SK-N-SH (cell line): Measurements from ENCODE around the gene DDC. TPM values are rescaled to one million over a fixed set of nuclear protein-coding genes. Genes with fewer than 3 reads are reported as not detected.

Experiments
- CTCF ChIA-PET: fragments of 300-600, 350-600 bp; formaldehyde crosslinking; extraction: SDS; loops from one replicate; lab custom pipeline; 2021; lab: Yijun Ruan, JAX
- POLR2A ChIA-PET: fragments of 350-600 bp; sonication (Branson Sonifier 250); formaldehyde crosslinking; extraction: SDS; loops from one replicate; lab custom pipeline; 2020; ENCODE audit warnings: antibody characterized with exemption, inconsistent platforms; lab: Yijun Ruan, JAX
- DNase-seq: peaks from one replicate; pipeline ENCODE4 v3.0.0; 2012
- H2AFZ ChIP-seq: fragments of 200-600 bp; sonication (generic); 2 replicates; pipeline ENCODE4 v1.8.1; 2016; ENCODE audit warnings: antibody characterized with exemption, mild to moderate bottlenecking, low read depth
- H3F3A ChIP-seq: fragments of 200-600 bp; sonication (generic); replicated peaks from 2 replicates; pipeline ENCODE3; 2016; ENCODE audit warnings: antibody characterized with exemption, mild to moderate bottlenecking; ENCODE audit not compliant: insufficient read depth
- H3K27ac ChIP-seq, 2 experiments: fragments of 200-500 bp in 1 of 2; fragments of 200-600 bp in 1 of 2; sonication (Bioruptor generic) in 1 of 2; sonication (generic), shearing (Covaris generic) in 1 of 2; 2 replicates each; pipeline versions ENCODE4 v1.5.1 to v1.6.1; 2014 to 2016; ENCODE audit warnings: low read depth in 2 of 2, inconsistent platforms in 1 of 2, low read length in 1 of 2, mild to moderate bottlenecking in 1 of 2, mixed read lengths in 1 of 2
- H3K27me3 ChIP-seq: fragments of 200-600 bp; sonication (generic), shearing (Covaris generic); 2 replicates; pipeline ENCODE4 v1.6.1; 2016; ENCODE audit warnings: mixed run types; ENCODE audit not compliant: insufficient read depth
- H3K36me3 ChIP-seq, 2 experiments: fragments of 200-500 bp in 1 of 2; fragments of 200-600 bp in 1 of 2; sonication (Bioruptor generic) in 1 of 2; sonication (generic) in 1 of 2; replicated peaks in 1 of 2; 2 replicates each; pipeline versions ENCODE3 to v1.5.1; 2014 to 2016; ENCODE audit warnings: low read length in 1 of 2, mild to moderate bottlenecking in 1 of 2; ENCODE audit not compliant: insufficient read depth in 2 of 2, control insufficient read depth in 1 of 2
- H3K4me1 ChIP-seq, 2 experiments: fragments of 200-500 bp in 1 of 2; fragments of 200-600 bp in 1 of 2; sonication (Bioruptor generic) in 1 of 2; sonication (generic), shearing (Covaris generic) in 1 of 2; 2 replicates each; pipeline versions ENCODE4 v1.5.1 to v1.6.1; 2014 to 2016; ENCODE audit warnings: low read depth in 1 of 2, low read length in 1 of 2, mixed run types in 1 of 2; ENCODE audit not compliant: insufficient read depth in 2 of 2, control insufficient read depth in 1 of 2
- H3K4me2 ChIP-seq: fragments of 200-600 bp; sonication (generic), shearing (Covaris generic); 2 replicates; pipeline ENCODE4 v1.6.1; 2017; ENCODE audit warnings: mixed run types
- H3K4me3 ChIP-seq, 2 experiments: fragments of 200-500 bp in 1 of 2; fragments of 200-600 bp in 1 of 2; sonication (Bioruptor generic) in 1 of 2; sonication (generic), shearing (Covaris generic) in 1 of 2; 2 replicates each; pipeline versions ENCODE4 v1.5.1 to v1.8.1; 2014 to 2016; ENCODE audit warnings: low read depth in 2 of 2, inconsistent platforms in 1 of 2, low read length in 1 of 2, mild to moderate bottlenecking in 1 of 2, mixed read lengths in 1 of 2, moderate library complexity in 1 of 2
- H3K79me2 ChIP-seq: fragments of 200-600 bp; sonication (generic); 2 replicates; pipeline ENCODE4 v1.8.1; 2017; ENCODE audit warnings: mild to moderate bottlenecking; ENCODE audit not compliant: insufficient read depth
- H3K9ac ChIP-seq: fragments of 200-600 bp; sonication (generic); 2 replicates; pipeline ENCODE4 v1.6.1; 2017; ENCODE audit warnings: mixed run types
- H3K9me2 ChIP-seq: fragments of 200-600 bp; sonication (generic); 2 replicates; pipeline ENCODE4 v1.6.1; 2017; ENCODE audit warnings: mixed run types
- H3K9me3 ChIP-seq: fragments of 200-600 bp; sonication (generic); 2 replicates; pipeline ENCODE4 v1.6.1; 2017; ENCODE audit warnings: mixed run types, mild to moderate bottlenecking, moderate library complexity
- H4K20me1 ChIP-seq: fragments of 200-600 bp; sonication (generic); 2 replicates; pipeline ENCODE4 v1.6.1; 2017; ENCODE audit warnings: mild to moderate bottlenecking, mixed run types; ENCODE audit not compliant: insufficient read depth
- CHD2 ChIP-seq: fragments of 150-350 bp; IDR thresholded peaks from 2 replicates; pipeline ENCODE4 v1.6.1; 2018; ENCODE audit warnings: low read length; ENCODE audit not compliant: partially characterized antibody
- CTCF ChIP-seq: fragments of 200-600 bp; sonication (generic); IDR thresholded peaks from 2 replicates; pipeline ENCODE4 v1.6.1; 2017; ENCODE audit warnings: antibody characterized with exemption, mild to moderate bottlenecking, moderate library complexity
- EP300 ChIP-seq, 2 experiments: IDR thresholded peaks; 2 replicates each; pipeline versions ENCODE4 v1.4.0 to v1.6.1; 2012; ENCODE audit warnings: borderline replicate concordance in 1 of 2, low read depth in 1 of 2, low read length in 1 of 2
- EZH2phosphoT487 ChIP-seq: fragments of 200-600 bp; sonication (generic); IDR thresholded peaks from 2 replicates; pipeline ENCODE4 v1.6.1; 2017; ENCODE audit warnings: low read depth, mixed run types, mild to moderate bottlenecking, antibody characterized with exemption, moderate library complexity, borderline replicate concordance
- FOSL2 ChIP-seq: IDR thresholded peaks from 2 replicates; pipeline ENCODE4 v1.4.0; 2012; ENCODE audit warnings: low read depth, mild to moderate bottlenecking, moderate library complexity, borderline replicate concordance
- FOXJ3 ChIP-seq: sonication (generic); formaldehyde crosslinking; IDR thresholded peaks from 2 replicates; pipeline ENCODE4 v1.5.1; 2020; ENCODE audit warnings: mild to moderate bottlenecking, missing genetic modification reagents
- GATA2 ChIP-seq: sonication (generic); formaldehyde crosslinking; IDR thresholded peaks from 2 replicates; pipeline ENCODE4 v1.5.0; 2020; ENCODE audit warnings: mild to moderate bottlenecking, missing genetic modification reagents
- JUND ChIP-seq: IDR thresholded peaks from 2 replicates; pipeline ENCODE4 v1.4.0; 2012
- MAX ChIP-seq: IDR thresholded peaks from 2 replicates; pipeline ENCODE4 v1.4.0; 2012; ENCODE audit warnings: low read depth
- MXI1 ChIP-seq: IDR thresholded peaks from 2 replicates; pipeline ENCODE4 v1.6.1; 2012; ENCODE audit warnings: mild to moderate bottlenecking, low read depth, low read length, improper control_type of control experiment
- PBX3 ChIP-seq: IDR thresholded peaks from 2 replicates; pipeline ENCODE4; 2012
- RAD21 ChIP-seq: IDR thresholded peaks from 2 replicates; pipeline ENCODE4 v1.6.1; 2012; ENCODE audit warnings: mild to moderate bottlenecking, low read length
- REST ChIP-seq: IDR thresholded peaks from 2 replicates; pipeline ENCODE4 v1.6.1; 2012; ENCODE audit warnings: mild to moderate bottlenecking, low read depth, low read length, moderate library complexity
- RXRA ChIP-seq: IDR thresholded peaks from 2 replicates; pipeline ENCODE4 v1.4.0; 2012; ENCODE audit warnings: low read depth, mild to moderate bottlenecking, borderline replicate concordance
- SMC3 ChIP-seq: IDR thresholded peaks from 2 replicates; pipeline ENCODE4 v1.6.1; 2012; ENCODE audit warnings: low read depth, low read length, improper control_type of control experiment
- TAF1 ChIP-seq: IDR thresholded peaks from 2 replicates; pipeline ENCODE4 v1.6.1; 2012; ENCODE audit warnings: low read depth, mild to moderate bottlenecking, low read length, moderate library complexity, borderline replicate concordance
- YY1 ChIP-seq: IDR thresholded peaks from 2 replicates; pipeline ENCODE4 v1.4.0; 2012; ENCODE audit warnings: low read depth, mild to moderate bottlenecking
- WGBS: methylation state at CpG from one replicate; pipeline ENCODE4 v1.1.6; 2017; ENCODE audit warnings: low lambda C conversion rate; 5-methylcytosine and 5-hydroxymethylcytosine counted together
- polyA plus RNA-seq, 3 experiments: library from polyadenylated mRNA; depleted of rRNA; stranded (reverse); fragments of >200 nt; gene quantifications; 2 replicates each; pipeline ENCODE4 v1.2.3, GENCODE V29; 2012
- TF ChIP-seq, protein P1 (sequence below): fragments of 150-350 bp; IDR thresholded peaks from 2 replicates; pipeline ENCODE4 v1.6.1; 2016; ENCODE audit warnings: mild to moderate bottlenecking, low read depth, low read length
- TF ChIP-seq, protein P2 (sequence below): IDR thresholded peaks from 2 replicates; pipeline ENCODE4 v1.4.0; 2012; ENCODE audit warnings: low read depth, borderline replicate concordance

The DDC gene
- polyA plus RNA-seq, 1 of the 3 experiments (the other 2 are of a cell fraction) = 1.8 TPM

DNA sequence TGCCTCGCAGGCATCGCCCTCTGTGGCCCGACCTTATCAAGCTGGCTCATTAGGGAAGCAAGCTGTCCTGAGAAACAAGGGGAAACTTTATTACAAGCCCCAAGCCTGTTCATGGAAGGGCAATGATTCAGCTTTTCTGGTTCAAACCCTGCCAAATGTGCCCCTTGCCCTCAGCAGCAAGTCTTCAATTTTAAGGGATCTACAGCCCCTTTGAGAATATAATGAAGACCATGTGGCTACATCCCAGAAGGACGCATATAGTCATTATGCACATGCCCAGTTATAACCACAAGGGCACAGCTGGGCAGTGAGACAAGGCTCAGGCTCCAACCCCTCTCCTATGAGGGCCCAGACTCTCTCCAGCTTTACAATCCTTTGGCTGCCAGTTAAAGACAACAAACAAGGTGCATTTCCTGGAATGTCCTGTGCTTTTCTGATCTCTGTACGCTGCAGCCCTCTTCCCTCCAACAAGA lies 56.7 kb downstream of the DDC start:
- Histone ChIP-seq H3K4me1 (peaks cover 0 to 64% of the 10 kb centered on the region in 2 experiments; a peak in 2 of 4 replicates), H3K9me3 (no peaks in the 10 kb centered on the region), H3K4me3 (no peak overlapping the region; a peak in 1 of 4 replicates), H4K20me1 (no peaks in the 10 kb centered on the region), H3K9me2 (no peaks in the 10 kb centered on the region), H3K27me3 (peaks cover 15% of the 10 kb centered on the region; the same call in 1 of the 2 replicates), H3K36me3 (peaks cover 0 to 9% of the 10 kb centered on the region in 2 experiments), H3F3A (no peaks in the 10 kb centered on the region), H2AFZ (no peak overlapping the region), H3K9ac (no peak overlapping the region), H3K79me2 (no peaks in the 10 kb centered on the region), H3K27ac (peak overlapping the region; percentile 37 to 98; a peak in 3 of 4 replicates), H3K4me2 (no peak overlapping the region)
- DNase-seq = peak; percentile 72
- no peak for TF ChIP-seq REST
- no peak for TF ChIP-seq RXRA
- no peak for TF ChIP-seq YY1
- no peak for TF ChIP-seq CTCF
- TF ChIP-seq FOSL2 = no peak
- no peak for TF ChIP-seq EZH2phosphoT487
- no peak for TF ChIP-seq TAF1
- TF ChIP-seq GATA2 (CRISPR knock-in tag) = peak; percentile 99
- TF ChIP-seq MXI1 = peak; percentile 15; the same call in 1 of the 2 replicates
- peak; percentile 23; the same call in 1 of the 2 replicates for TF ChIP-seq RAD21
- TF ChIP-seq FOXJ3 = peak; percentile 98
- TF ChIP-seq, protein P1, sequence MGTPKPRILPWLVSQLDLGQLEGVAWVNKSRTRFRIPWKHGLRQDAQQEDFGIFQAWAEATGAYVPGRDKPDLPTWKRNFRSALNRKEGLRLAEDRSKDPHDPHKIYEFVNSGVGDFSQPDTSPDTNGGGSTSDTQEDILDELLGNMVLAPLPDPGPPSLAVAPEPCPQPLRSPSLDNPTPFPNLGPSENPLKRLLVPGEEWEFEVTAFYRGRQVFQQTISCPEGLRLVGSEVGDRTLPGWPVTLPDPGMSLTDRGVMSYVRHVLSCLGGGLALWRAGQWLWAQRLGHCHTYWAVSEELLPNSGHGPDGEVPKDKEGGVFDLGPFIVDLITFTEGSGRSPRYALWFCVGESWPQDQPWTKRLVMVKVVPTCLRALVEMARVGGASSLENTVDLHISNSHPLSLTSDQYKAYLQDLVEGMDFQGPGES = no peak
- no peak for TF ChIP-seq JUND
- TF ChIP-seq MAX = no peak
- TF ChIP-seq EP300 (IDR thresholded peaks at IDR 0.05; ENCODE audit: borderline replicate concordance in 1 of 2, low read depth in 1 of 2, low read length in 1 of 2) = peak in 1 of 2 experiments; percentile 77; a peak in 2 of 4 replicates
- peak; percentile 46 for TF ChIP-seq CHD2
- TF ChIP-seq, protein P2, sequence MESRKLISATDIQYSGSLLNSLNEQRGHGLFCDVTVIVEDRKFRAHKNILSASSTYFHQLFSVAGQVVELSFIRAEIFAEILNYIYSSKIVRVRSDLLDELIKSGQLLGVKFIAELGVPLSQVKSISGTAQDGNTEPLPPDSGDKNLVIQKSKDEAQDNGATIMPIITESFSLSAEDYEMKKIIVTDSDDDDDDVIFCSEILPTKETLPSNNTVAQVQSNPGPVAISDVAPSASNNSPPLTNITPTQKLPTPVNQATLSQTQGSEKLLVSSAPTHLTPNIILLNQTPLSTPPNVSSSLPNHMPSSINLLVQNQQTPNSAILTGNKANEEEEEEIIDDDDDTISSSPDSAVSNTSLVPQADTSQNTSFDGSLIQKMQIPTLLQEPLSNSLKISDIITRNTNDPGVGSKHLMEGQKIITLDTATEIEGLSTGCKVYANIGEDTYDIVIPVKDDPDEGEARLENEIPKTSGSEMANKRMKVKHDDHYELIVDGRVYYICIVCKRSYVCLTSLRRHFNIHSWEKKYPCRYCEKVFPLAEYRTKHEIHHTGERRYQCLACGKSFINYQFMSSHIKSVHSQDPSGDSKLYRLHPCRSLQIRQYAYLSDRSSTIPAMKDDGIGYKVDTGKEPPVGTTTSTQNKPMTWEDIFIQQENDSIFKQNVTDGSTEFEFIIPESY = no peak
- TF ChIP-seq PBX3 = no peak
- TF ChIP-seq SMC3 = peak; percentile 11; the same call in 1 of the 2 replicates
- ChIA-PET CTCF (interaction anchor here (0.6 to 6.4 kb wide), 22 partner anchors 11 to 171 kb away, joined by 3 to 51 read pairs (median 4); partner anchors contain the start of gene DDC), POLR2A (interaction anchor here (0.8 to 3.5 kb wide), 22 partner anchors 11 to 167 kb away, joined by 3 to 103 read pairs (median 6); partner anchors contain the start of genes DDC and FIGNL1)
- WGBS = 26% methylated on average over 5 of the region's 5 CpGs
